ENCODE measurements around the gene ZNF462. TPM values are rescaled to one million over a fixed set of nuclear protein-coding genes. Genes with fewer than 3 reads are reported as not detected.
"Not testable (repeated sequence)": the region's sequence is repeated elsewhere in the genome, so short reads cannot be mapped to it uniquely, and the experiment has no call there.

ZNF462 gene
- total RNA-seq, 1 donor from 2014 or later: 32.1 TPM

GRCh38 chr9:106980551-106981101 is 117.7 kb downstream of the ZNF462 start:
- DNase-seq (ENCODE audit: low read depth): peak; percentile 21
- H3K27me3 ChIP-seq (ENCODE audit: control insufficient read depth, insufficient read depth, low read length): no peaks in the 10 kb centered on the region
- peaks cover 2% of the 10 kb centered on the region for H3K36me3 ChIP-seq (ENCODE audit: control insufficient read depth, insufficient read depth, low read length)
- H3K4me3 ChIP-seq (ENCODE audit: low read depth, low read length): no peak overlapping the region
- TF ChIP-seq CTCF (IDR thresholded peaks at IDR 0.05; ENCODE audit: insufficient read depth, low read length, poor library complexity, severe bottlenecking): no peak

GRCh38 chr9:106981396-106982287 is 118.7 kb downstream of the ZNF462 start:
- no peak for TF ChIP-seq CTCF (IDR thresholded peaks at IDR 0.05; ENCODE audit: insufficient read depth, low read length, poor library complexity, severe bottlenecking)
- no peak for DNase-seq (ENCODE audit: low read depth)
- H3K36me3 ChIP-seq (ENCODE audit: control insufficient read depth, insufficient read depth, low read length): peaks cover 2% of the 10 kb centered on the region
- H3K4me3 ChIP-seq (ENCODE audit: low read depth, low read length): no peak overlapping the region
- H3K27me3 ChIP-seq (ENCODE audit: control insufficient read depth, insufficient read depth, low read length): no peaks in the 10 kb centered on the region

- no peaks in the 10 kb centered on the region for H3K36me3 ChIP-seq (ENCODE audit: control insufficient read depth, insufficient read depth, low read length)
- no peak for TF ChIP-seq CTCF (IDR thresholded peaks at IDR 0.05; ENCODE audit: insufficient read depth, low read length, poor library complexity, severe bottlenecking)
These were observed 119.7 kb downstream of the ZNF462 start for GRCh38 chr9:106982636-106983035.

GRCh38 chr9:106983346-106983745 is 120.4 kb downstream of the ZNF462 start:
- DNase-seq (ENCODE audit: low read depth): no peak
- Histone ChIP-seq H3K4me3 (ENCODE audit: low read depth, low read length) (no peak overlapping the region), H3K27me3 (ENCODE audit: control insufficient read depth, insufficient read depth, low read length) (no peaks in the 10 kb centered on the region), H3K36me3 (ENCODE audit: control insufficient read depth, insufficient read depth, low read length) (no peaks in the 10 kb centered on the region)
- no peak for TF ChIP-seq CTCF (IDR thresholded peaks at IDR 0.05; ENCODE audit: insufficient read depth, low read length, poor library complexity, severe bottlenecking)

More at GRCh38 chr9:106982636-106983035, 119.7 kb downstream of the ZNF462 start:
- no peak for DNase-seq (ENCODE audit: low read depth)
- Histone ChIP-seq H3K27me3 (ENCODE audit: control insufficient read depth, insufficient read depth, low read length) (no peaks in the 10 kb centered on the region), H3K4me3 (ENCODE audit: low read depth, low read length) (no peak overlapping the region)

- DNase-seq (ENCODE audit: low read depth); H3K4me3 ChIP-seq (ENCODE audit: low read depth, low read length); H3K27me3 ChIP-seq (ENCODE audit: control insufficient read depth, insufficient read depth, low read length); H3K36me3 ChIP-seq (ENCODE audit: control insufficient read depth, insufficient read depth, low read length): not testable (repeated sequence)
These were observed 126.9 kb downstream of the ZNF462 start for GRCh38 chr9:106989904-106990303.

GRCh38 chr9:106992186-106992585 is 129.2 kb downstream of the ZNF462 start:
- H3K36me3 ChIP-seq (ENCODE audit: control insufficient read depth, insufficient read depth, low read length): no peaks in the 10 kb centered on the region
- no peak for DNase-seq (ENCODE audit: low read depth)
- H3K27me3 ChIP-seq (ENCODE audit: control insufficient read depth, insufficient read depth, low read length): no peaks in the 10 kb centered on the region
- TF ChIP-seq CTCF (IDR thresholded peaks at IDR 0.05; ENCODE audit: insufficient read depth, low read length, poor library complexity, severe bottlenecking): no peak
- no peak overlapping the region for H3K4me3 ChIP-seq (ENCODE audit: low read depth, low read length)

Data from kidney epithelial cell (primary cell).